CD4-positive, alpha-beta T cell (primary cell): ENCODE data around the gene F8. TPM values are rescaled to one million over a fixed set of nuclear protein-coding genes. Genes with fewer than 3 reads are reported as not detected.

ENCODE experiments used
- ATAC-seq: fragments of 200-7000 bp; cut with Tn5 transposase; one replicate; pipeline ENCODE4 v1.10.0; 2022; ENCODE audit warnings: mild to moderate bottlenecking; ENCODE audit not compliant: poor library complexity
- CTCF ChIA-PET: fragments of 350-600 bp; sonication (Branson Sonifier 250); formaldehyde crosslinking; loops from one replicate; lab custom pipeline; 2021; ENCODE audit warnings: antibody characterized with exemption, inconsistent platforms; lab: Charles Lee
- POLR2A ChIA-PET: fragments of 350-600 bp; sonication (Branson Sonifier 250); formaldehyde crosslinking; loops from one replicate; lab custom pipeline; 2021; ENCODE audit warnings: antibody characterized with exemption, inconsistent platforms; lab: Charles Lee
- DNase-seq, 14 experiments: peaks; one replicate each; pipeline ENCODE4 v3.0.0-alpha.2; 2013 to 2020; ENCODE audit warnings: mixed read lengths in 2 of 14
- H3K27ac ChIP-seq, 2 donors: one replicate each; pipeline versions ENCODE4 v1.5.1 to v1.7.0; 2013; ENCODE audit warnings: low read length in 2 of 2, low read depth in 1 of 2, mild to moderate bottlenecking in 1 of 2
- H3K27me3 ChIP-seq, 2 experiments: 1 replicate in 1 of 2; 2 replicates in 1 of 2; pipeline versions ENCODE4 v1.6.1 to v1.7.0; 2013; ENCODE audit warnings: low read length in 2 of 2, control low read depth in 1 of 2, mild to moderate bottlenecking in 1 of 2, moderate library complexity in 1 of 2; ENCODE audit not compliant: insufficient read depth in 2 of 2, control insufficient read depth in 1 of 2
- H3K36me3 ChIP-seq: one replicate; pipeline ENCODE4 v1.6.1; 2013; ENCODE audit warnings: low read length, control low read depth; ENCODE audit not compliant: insufficient read depth
- H3K4me1 ChIP-seq: one replicate; pipeline ENCODE4 v1.6.1; 2013; ENCODE audit warnings: low read length, control low read depth; ENCODE audit not compliant: insufficient read depth
- H3K4me3 ChIP-seq: one replicate; pipeline ENCODE4 v1.5.1; 2013; ENCODE audit warnings: mild to moderate bottlenecking, low read length, moderate library complexity
- H3K9me3 ChIP-seq, 2 experiments: 1 replicate in 1 of 2; 2 replicates in 1 of 2; pipeline versions ENCODE4 v1.6.1 to v1.7.0; 2013; ENCODE audit warnings: low read length in 2 of 2, mild to moderate bottlenecking in 2 of 2, control low read depth in 1 of 2, moderate library complexity in 1 of 2; ENCODE audit not compliant: control insufficient read depth in 1 of 2, insufficient read depth in 1 of 2
- H3K27ac Mint-ChIP-seq: one replicate; pipeline ENCODE4 v1.8.0; 2020; ENCODE audit warnings: mixed read lengths
- H3K27me3 Mint-ChIP-seq: one replicate; pipeline ENCODE4 v1.8.0; 2021; ENCODE audit warnings: mixed read lengths
- H3K36me3 Mint-ChIP-seq: one replicate; pipeline ENCODE4 v1.8.0; 2021; ENCODE audit warnings: low read depth, mixed read lengths
- H3K4me1 Mint-ChIP-seq: one replicate; pipeline ENCODE4 v1.8.0; 2021; ENCODE audit warnings: low read depth, mixed read lengths
- H3K4me3 Mint-ChIP-seq: one replicate; pipeline ENCODE4 v1.8.0; 2020; ENCODE audit warnings: mild to moderate bottlenecking, mixed read lengths
- H3K9me3 Mint-ChIP-seq: one replicate; pipeline ENCODE4 v1.8.0; 2020; ENCODE audit warnings: mixed read lengths
- CTCF ChIP-seq: fragments of 200-600 bp; IDR thresholded peaks from one replicate; pipeline ENCODE4 v1.8.0; 2022; ENCODE audit warnings: antibody characterized with exemption, mild to moderate bottlenecking
- intact Hi-C, 2 experiments: fragments of 100-400 bp; cut with DNase I in 1 of 2; cut with micrococcal nuclease in 1 of 2; formaldehyde crosslinking; loops; one replicate each; pipeline versions ENCODE4 v1.15.1 to v1.9.0; 2023 to 2025; cut with DNase I, micrococcal nuclease
- total RNA-seq, 174 experiments: library from RNA in 2 of 174; stranded (reverse) in 2 of 174; gene quantifications; one replicate each; pipeline ENCODE4 v1.2.3 and lab custom pipeline; 2021 to 2026

The F8 gene
- total RNA-seq, 2 experiments from 2014 or later: 0.66 to 0.67 TPM

GRCh38 chrX:155048977-155049619 lies 26.6 kb upstream of the F8 start:
- H3K9me3 Mint-ChIP-seq: no peaks in the 10 kb centered on the region
- H3K4me3 Mint-ChIP-seq: no peak overlapping the region
- no peaks in the 10 kb centered on the region for H3K27me3 Mint-ChIP-seq
- ChIA-PET POLR2A (interaction anchor here (1.6 kb wide), 1 partner anchor 22 kb away, joined by 6 read pairs; the partner anchor contains the start of gene FUNDC2), CTCF (interaction anchor here (1.0 kb wide), 2 partner anchors 9 to 45 kb away, joined by 3 to 9 read pairs; no protein-coding TSS in a partner anchor)
- no peak overlapping the region for H3K27ac ChIP-seq
- no peaks in the 10 kb centered on the region for H3K27me3 ChIP-seq
- H3K4me3 ChIP-seq: no peak overlapping the region
- peak; percentile 74 for ATAC-seq
- TF ChIP-seq CTCF: peak; percentile 54
- peaks cover 3% of the 10 kb centered on the region for H3K4me1 ChIP-seq
- intact Hi-C loops: no loop called here
- no peaks in the 10 kb centered on the region for H3K9me3 ChIP-seq
- H3K36me3 Mint-ChIP-seq: peaks cover 70% of the 10 kb centered on the region
- peaks cover 28% of the 10 kb centered on the region for H3K36me3 ChIP-seq
- peak overlapping the region; percentile 85 for H3K27ac Mint-ChIP-seq
- peaks cover 38% of the 10 kb centered on the region for H3K4me1 Mint-ChIP-seq
- DNase-seq: peak in 11 of 14 experiments; percentile 14 to 77 (median 40)

- no peak overlapping the region for H3K4me3 ChIP-seq
These were observed 24.4 kb upstream of the F8 start for GRCh38 chrX:155046811-155047528.

More at GRCh38 chrX:155046811-155047528, 24.4 kb upstream of the F8 start:
- ChIA-PET POLR2A (no interaction called here), CTCF (no interaction called here)
- no peaks in the 10 kb centered on the region for H3K27me3 Mint-ChIP-seq
- Histone ChIP-seq H3K9me3 (no peaks in the 10 kb centered on the region), H3K4me1 (peaks cover 3% of the 10 kb centered on the region), H3K36me3 (peaks cover 18% of the 10 kb centered on the region), H3K27me3 (no peaks in the 10 kb centered on the region), H3K27ac (no peak overlapping the region)
- DNase-seq (no peak), ATAC-seq (no peak)
- no peaks in the 10 kb centered on the region for H3K9me3 Mint-ChIP-seq
- no peak overlapping the region for H3K27ac Mint-ChIP-seq
- H3K4me3 Mint-ChIP-seq: no peak overlapping the region
- intact Hi-C loops: no loop called here
- H3K4me1 Mint-ChIP-seq: peaks cover 42% of the 10 kb centered on the region
- H3K36me3 Mint-ChIP-seq: peaks cover 65% of the 10 kb centered on the region
- no peak for TF ChIP-seq CTCF
